Measurements from ENCODE around the gene CDK11A.
"Not testable (repeated sequence)": the region's sequence is repeated elsewhere in the genome, so short reads cannot be mapped to it uniquely, and the experiment has no call there.

Gene CDK11A

DNA sequence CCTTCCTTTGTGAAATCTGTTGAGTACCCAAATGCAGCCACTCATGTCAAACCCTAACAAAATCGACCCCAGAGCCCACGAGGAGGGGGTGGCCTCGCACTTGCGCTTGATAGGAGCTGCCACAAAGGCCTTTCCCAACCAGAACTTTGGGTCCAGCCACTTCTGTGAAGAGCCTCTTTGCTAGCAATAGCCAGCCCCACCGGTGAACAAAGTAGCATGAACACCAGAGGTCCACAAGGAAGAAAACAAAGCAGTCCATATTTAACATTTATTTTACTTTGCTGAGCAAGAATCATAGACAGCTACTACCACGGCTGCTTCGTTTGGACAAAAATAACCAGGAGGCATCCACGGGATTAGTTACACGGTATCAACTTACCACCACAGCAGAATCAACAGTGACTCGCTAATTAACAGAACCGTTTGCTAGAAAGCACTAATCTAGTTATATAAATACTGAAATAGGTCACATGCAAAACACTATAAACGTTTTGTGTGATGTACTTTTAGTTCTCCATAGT is 3.0 kb upstream of the CDK11A start:
- H3K9me2 ChIP-seq (replicated peaks; ENCODE audit: control insufficient read depth, low read length); H3K9me3 ChIP-seq (ENCODE audit: control insufficient read depth, insufficient read depth, low read length); H3K27ac ChIP-seq (ENCODE audit: low read depth, low read length); H3K4me1 ChIP-seq (ENCODE audit: control insufficient read depth, low read length); H4K20me1 ChIP-seq (ENCODE audit: control insufficient read depth, insufficient read depth, low read depth, low read length); H3K79me2 ChIP-seq (ENCODE audit: control insufficient read depth, low read length); H3F3A ChIP-seq (ENCODE audit: control insufficient read depth, insufficient read depth); H3K27me3 ChIP-seq (ENCODE audit: control insufficient read depth, low read length); H3K36me3 ChIP-seq (ENCODE audit: control insufficient read depth, low read length): not testable (repeated sequence)
- peak overlapping the region; percentile 51 for H3K4me3 ChIP-seq (ENCODE audit: low read length)
- H3K4me2 ChIP-seq (ENCODE audit: low read length), result peak overlapping the region; percentile 47

DNA sequence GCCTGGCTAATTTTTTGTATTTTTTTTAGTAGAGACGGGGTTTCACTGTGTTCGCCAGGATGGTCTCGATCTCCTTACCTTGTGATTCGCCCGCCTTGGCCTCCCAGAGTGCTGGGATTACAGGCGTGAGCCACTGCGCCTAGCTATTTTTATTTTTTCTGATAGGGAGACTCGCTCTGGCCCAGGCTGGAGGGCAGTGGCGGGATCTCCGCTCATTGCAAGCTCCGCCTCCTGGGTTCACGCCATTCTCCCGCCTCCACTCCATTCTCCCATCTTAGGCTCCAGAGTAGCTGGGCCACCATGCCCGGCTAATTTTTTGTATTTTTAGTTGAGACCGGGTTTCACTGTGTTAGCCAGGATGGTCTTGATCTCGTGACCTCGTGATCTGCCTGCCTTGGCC is 1.9 kb upstream of the CDK11A start:
- not testable (repeated sequence) for H3K36me3 ChIP-seq (ENCODE audit: control insufficient read depth, low read length); H3K4me3 ChIP-seq (ENCODE audit: low read length); H3K4me1 ChIP-seq (ENCODE audit: control insufficient read depth, low read length); H3K9me2 ChIP-seq (replicated peaks; ENCODE audit: control insufficient read depth, low read length); H3K4me2 ChIP-seq (ENCODE audit: low read length); H4K20me1 ChIP-seq (ENCODE audit: control insufficient read depth, insufficient read depth, low read depth, low read length); H3K27ac ChIP-seq (ENCODE audit: low read depth, low read length); H3K9me3 ChIP-seq (ENCODE audit: control insufficient read depth, insufficient read depth, low read length); H3F3A ChIP-seq (ENCODE audit: control insufficient read depth, insufficient read depth); H3K27me3 ChIP-seq (ENCODE audit: control insufficient read depth, low read length)
- H3K79me2 ChIP-seq (ENCODE audit: control insufficient read depth, low read length), result peaks cover 16% of the 10 kb centered on the region

DNA sequence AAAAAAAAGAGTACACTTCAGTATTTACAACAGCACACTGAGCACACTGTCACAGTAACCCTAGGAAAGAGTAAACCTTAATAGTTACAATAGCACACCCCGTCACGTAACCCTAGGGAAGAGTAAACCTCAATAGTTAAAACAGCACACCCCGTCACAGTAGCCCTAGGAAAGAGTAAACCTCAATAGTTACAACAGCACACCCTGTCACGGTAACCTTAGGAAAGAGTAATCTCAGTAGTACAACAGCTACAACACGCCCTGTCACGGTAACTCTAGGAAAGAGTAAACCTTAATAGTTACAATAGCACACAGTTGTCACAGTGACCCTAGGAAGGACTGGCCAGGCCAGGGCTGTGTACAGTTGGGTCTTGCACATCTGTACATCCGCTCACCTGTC is 3.0 kb downstream of the CDK11A start:
- TF ChIP-seq EZH2phosphoT487 (IDR thresholded peaks at IDR 0.05; ENCODE audit: borderline replicate concordance, low read length), result no peak
- TF ChIP-seq, protein P1, sequence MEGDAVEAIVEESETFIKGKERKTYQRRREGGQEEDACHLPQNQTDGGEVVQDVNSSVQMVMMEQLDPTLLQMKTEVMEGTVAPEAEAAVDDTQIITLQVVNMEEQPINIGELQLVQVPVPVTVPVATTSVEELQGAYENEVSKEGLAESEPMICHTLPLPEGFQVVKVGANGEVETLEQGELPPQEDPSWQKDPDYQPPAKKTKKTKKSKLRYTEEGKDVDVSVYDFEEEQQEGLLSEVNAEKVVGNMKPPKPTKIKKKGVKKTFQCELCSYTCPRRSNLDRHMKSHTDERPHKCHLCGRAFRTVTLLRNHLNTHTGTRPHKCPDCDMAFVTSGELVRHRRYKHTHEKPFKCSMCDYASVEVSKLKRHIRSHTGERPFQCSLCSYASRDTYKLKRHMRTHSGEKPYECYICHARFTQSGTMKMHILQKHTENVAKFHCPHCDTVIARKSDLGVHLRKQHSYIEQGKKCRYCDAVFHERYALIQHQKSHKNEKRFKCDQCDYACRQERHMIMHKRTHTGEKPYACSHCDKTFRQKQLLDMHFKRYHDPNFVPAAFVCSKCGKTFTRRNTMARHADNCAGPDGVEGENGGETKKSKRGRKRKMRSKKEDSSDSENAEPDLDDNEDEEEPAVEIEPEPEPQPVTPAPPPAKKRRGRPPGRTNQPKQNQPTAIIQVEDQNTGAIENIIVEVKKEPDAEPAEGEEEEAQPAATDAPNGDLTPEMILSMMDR (IDR thresholded peaks at IDR 0.05; ENCODE audit: low read depth, low read length, poor library complexity, severe bottlenecking), result no peak
- Histone ChIP-seq H3K4me3 (ENCODE audit: low read length) (no peak overlapping the region), H3K9me3 (ENCODE audit: control insufficient read depth, insufficient read depth, low read length) (no peaks in the 10 kb centered on the region), H3K9me2 (replicated peaks; ENCODE audit: control insufficient read depth, low read length) (no peaks in the 10 kb centered on the region), H3K4me1 (ENCODE audit: control insufficient read depth, low read length) (no peaks in the 10 kb centered on the region), H3K79me2 (ENCODE audit: control insufficient read depth, low read length) (peaks cover 22% of the 10 kb centered on the region), H4K20me1 (ENCODE audit: control insufficient read depth, insufficient read depth, low read depth, low read length) (no peaks in the 10 kb centered on the region), H3K4me2 (ENCODE audit: low read length) (no peak overlapping the region), H3K27me3 (ENCODE audit: control insufficient read depth, low read length) (no peaks in the 10 kb centered on the region), H3K27ac (ENCODE audit: low read depth, low read length) (no peak overlapping the region), H3K36me3 (ENCODE audit: control insufficient read depth, low read length) (peaks cover 25% of the 10 kb centered on the region), H3F3A (ENCODE audit: control insufficient read depth, insufficient read depth) (no peaks in the 10 kb centered on the region)

DNA sequence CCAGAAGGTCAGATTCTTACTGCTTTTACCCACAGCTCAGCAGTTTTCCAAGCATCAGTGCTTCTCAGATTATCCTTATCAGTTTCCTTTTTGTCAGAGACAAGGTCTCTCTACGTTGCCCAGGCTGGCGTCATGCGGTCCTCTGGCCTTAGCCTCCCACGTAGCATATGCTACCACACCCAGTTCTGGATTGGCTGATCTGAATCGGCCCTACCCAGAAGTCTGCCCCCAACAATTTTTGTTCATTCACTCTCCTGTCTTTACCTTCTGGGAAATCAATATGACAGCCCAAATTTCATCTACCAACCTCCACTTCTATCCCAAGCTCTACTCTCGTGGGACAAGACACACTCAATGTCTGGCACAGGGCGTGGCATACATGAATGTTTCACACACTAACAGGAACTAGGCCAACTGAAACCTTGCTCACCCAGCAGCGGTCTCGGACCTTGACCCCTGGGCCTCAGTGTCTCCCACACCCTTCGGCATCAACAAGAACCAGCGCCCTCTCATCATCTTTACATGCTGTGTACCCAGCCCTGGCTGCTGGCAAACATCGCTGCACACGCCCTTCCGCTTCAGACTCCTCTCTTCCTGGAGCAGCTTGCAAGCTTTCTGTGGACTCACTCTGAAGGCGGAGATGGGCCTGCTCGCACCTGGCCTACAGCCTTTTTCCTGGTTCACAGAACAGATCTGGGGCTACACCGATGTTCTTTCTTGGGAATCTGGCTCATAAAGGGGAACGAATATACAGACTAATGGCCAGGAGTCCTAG is 8.9 kb downstream of the CDK11A start:
- H4K20me1 ChIP-seq (ENCODE audit: control insufficient read depth, insufficient read depth, low read depth, low read length); H3K4me2 ChIP-seq (ENCODE audit: low read length); H3K4me3 ChIP-seq (ENCODE audit: low read length); H3K9me3 ChIP-seq (ENCODE audit: control insufficient read depth, insufficient read depth, low read length); H3K4me1 ChIP-seq (ENCODE audit: control insufficient read depth, low read length); H3K27ac ChIP-seq (ENCODE audit: low read depth, low read length); H3F3A ChIP-seq (ENCODE audit: control insufficient read depth, insufficient read depth); H3K79me2 ChIP-seq (ENCODE audit: control insufficient read depth, low read length); H3K9me2 ChIP-seq (replicated peaks; ENCODE audit: control insufficient read depth, low read length); H3K27me3 ChIP-seq (ENCODE audit: control insufficient read depth, low read length): not testable (repeated sequence)
- H3K36me3 ChIP-seq (ENCODE audit: control insufficient read depth, low read length), result peaks cover 18% of the 10 kb centered on the region

DNA sequence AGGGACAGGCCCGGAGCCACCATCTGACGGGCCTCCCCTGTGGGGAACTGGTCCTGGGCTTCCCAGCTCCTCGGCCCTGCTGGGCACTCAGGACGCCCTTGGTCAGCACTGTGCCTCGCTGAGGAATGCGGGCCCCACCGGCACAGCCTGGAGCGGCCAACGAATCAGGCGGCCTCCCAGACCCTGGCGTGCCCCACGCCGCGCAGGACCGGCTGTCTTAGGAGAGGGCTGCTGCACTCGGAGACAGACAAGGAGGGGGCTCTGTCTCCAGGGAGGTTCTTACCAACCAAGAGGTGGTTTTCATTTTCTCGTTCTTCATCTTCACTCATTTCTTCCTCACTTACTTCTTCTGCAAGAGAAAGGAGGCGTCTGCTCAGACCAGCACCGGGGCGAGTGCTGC is 16.3 kb downstream of the CDK11A start:
- H3K9me2 ChIP-seq (replicated peaks; ENCODE audit: control insufficient read depth, low read length); H3K79me2 ChIP-seq (ENCODE audit: control insufficient read depth, low read length); H3F3A ChIP-seq (ENCODE audit: control insufficient read depth, insufficient read depth); H3K36me3 ChIP-seq (ENCODE audit: control insufficient read depth, low read length); H3K4me1 ChIP-seq (ENCODE audit: control insufficient read depth, low read length); H3K27ac ChIP-seq (ENCODE audit: low read depth, low read length); H3K4me2 ChIP-seq (ENCODE audit: low read length); H4K20me1 ChIP-seq (ENCODE audit: control insufficient read depth, insufficient read depth, low read depth, low read length); H3K9me3 ChIP-seq (ENCODE audit: control insufficient read depth, insufficient read depth, low read length); H3K27me3 ChIP-seq (ENCODE audit: control insufficient read depth, low read length); H3K4me3 ChIP-seq (ENCODE audit: low read length): not testable (repeated sequence)

DNA sequence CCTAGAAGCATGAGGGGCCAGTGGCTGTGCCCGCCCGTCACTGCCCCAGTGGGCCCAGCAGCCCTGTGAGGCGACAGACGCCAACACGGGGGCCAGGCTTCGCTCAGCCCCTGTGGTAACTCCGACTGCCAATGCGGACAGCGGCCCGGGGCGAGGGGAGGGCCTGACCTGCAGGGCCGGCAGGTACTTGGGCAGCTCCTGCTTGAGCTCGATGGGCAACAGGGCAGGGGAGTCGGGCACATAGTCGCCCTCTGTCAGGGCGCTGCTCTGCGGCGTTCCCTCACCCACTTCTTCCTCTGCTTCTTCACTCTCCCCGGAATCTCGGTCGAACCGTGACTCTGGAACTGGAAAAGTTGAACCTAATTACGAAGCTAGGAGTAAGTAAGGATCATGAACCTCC is 16.9 kb downstream of the CDK11A start:
- H3K9me3 ChIP-seq (ENCODE audit: control insufficient read depth, insufficient read depth, low read length), result not testable (repeated sequence)

DNA sequence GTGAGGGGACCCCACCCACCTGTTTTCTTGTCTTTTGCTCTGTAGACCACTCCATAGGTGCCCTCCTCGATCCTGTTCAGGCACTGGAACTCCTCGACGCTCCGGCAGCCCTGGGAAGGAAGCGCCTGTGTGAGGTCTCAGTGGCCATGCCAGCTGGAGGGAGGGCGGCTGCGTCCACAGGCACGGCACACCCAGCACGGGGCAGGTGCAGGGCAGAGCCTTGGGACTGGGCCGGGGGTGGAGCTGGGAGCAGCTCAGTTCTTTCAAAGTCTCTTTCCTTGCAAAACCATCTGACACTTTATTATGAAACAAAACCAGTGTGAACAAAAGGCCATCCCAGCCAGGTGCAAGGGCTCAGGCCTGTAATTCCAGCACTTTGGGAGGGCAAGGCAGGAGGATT is 18.5 kb downstream of the CDK11A start:
- H3K36me3 ChIP-seq (ENCODE audit: control insufficient read depth, low read length); H3K27ac ChIP-seq (ENCODE audit: low read depth, low read length); H3K79me2 ChIP-seq (ENCODE audit: control insufficient read depth, low read length); H3K9me2 ChIP-seq (replicated peaks; ENCODE audit: control insufficient read depth, low read length); H3K4me2 ChIP-seq (ENCODE audit: low read length); H3K4me1 ChIP-seq (ENCODE audit: control insufficient read depth, low read length); H3K27me3 ChIP-seq (ENCODE audit: control insufficient read depth, low read length); H3K4me3 ChIP-seq (ENCODE audit: low read length); H3F3A ChIP-seq (ENCODE audit: control insufficient read depth, insufficient read depth); H3K9me3 ChIP-seq (ENCODE audit: control insufficient read depth, insufficient read depth, low read length); H4K20me1 ChIP-seq (ENCODE audit: control insufficient read depth, insufficient read depth, low read depth, low read length): not testable (repeated sequence)

More for the DNA sequence above, 16.9 kb downstream of the CDK11A start:
- not testable (repeated sequence) for H3K27ac ChIP-seq (ENCODE audit: low read depth, low read length); H3K79me2 ChIP-seq (ENCODE audit: control insufficient read depth, low read length); H3K27me3 ChIP-seq (ENCODE audit: control insufficient read depth, low read length); H3F3A ChIP-seq (ENCODE audit: control insufficient read depth, insufficient read depth); H3K36me3 ChIP-seq (ENCODE audit: control insufficient read depth, low read length); H3K4me2 ChIP-seq (ENCODE audit: low read length); H3K4me1 ChIP-seq (ENCODE audit: control insufficient read depth, low read length); H4K20me1 ChIP-seq (ENCODE audit: control insufficient read depth, insufficient read depth, low read depth, low read length); H3K9me2 ChIP-seq (replicated peaks; ENCODE audit: control insufficient read depth, low read length); H3K4me3 ChIP-seq (ENCODE audit: low read length)
